NCI-H526 (cell line): ENCODE data around the gene HHIPL1.
"Not testable (repeated sequence)": the region's sequence is repeated elsewhere in the genome, so short reads cannot be mapped to it uniquely, and the experiment has no call there.

Source experiments
- DNase-seq, 2 experiments: peaks; one replicate each; lab custom pipeline; 2025; lab: John Stamatoyannopoulos, UW

HHIPL1 gene

DNA sequence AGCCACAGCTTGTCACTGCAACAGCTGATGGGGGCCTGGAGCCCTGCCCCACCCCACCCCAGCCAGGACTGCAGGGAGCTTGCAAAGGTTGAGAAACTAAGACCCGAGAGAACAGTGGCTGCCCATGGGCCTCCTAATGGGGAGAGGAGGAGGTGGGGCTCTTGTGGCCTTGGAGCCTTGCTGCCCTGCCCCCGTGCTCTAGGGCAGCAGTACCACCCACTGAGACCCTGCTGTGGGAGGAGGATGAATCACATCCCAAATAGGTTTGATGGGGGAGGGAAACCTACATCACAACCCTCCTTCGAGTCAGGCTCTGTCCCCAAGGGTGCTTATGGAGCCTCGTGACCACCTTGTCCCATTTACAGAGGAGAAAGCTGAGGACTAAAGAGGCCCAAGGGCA, 15.9 kb downstream of the HHIPL1 start:
- DNase-seq = no peak

DNA sequence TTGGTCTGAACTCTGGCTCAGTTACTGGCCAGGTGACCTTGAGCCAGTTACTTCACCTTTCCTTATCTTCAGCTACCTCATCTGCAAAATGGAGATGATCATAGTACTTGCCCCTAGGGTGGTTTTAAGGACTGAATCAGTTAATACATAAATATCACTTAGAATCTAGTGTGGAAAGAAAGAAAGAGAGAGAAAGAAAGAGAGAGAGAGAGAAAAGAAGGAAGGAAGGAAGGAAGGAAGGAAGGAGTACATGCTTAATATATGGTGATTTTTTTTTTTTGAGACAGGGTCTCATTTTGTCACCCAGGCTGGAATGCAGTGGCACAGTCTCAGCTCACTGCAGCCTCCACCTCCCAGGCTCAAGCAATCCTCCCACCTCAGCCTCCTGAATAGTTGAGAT, 16.3 kb downstream of the HHIPL1 start:
- not testable (repeated sequence) for DNase-seq

DNA sequence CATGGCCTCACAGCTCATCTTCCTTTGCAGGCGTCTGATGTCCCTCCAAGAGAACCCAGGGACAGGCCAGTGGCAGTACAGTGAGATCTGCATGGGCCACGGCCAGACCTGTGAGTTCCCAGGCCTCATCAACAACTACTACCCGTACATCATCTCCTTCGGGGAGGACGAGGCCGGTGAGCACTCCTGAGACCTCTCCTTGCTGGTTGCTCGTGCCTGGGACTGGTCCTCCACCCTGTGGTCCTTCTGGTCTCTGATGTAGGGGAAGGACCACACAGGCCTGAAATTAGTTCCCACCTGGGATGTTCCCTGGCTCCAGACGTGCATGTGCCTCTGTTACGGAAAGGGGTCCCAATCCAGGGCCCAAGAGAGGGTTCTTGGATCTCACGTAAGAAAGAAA, 17.9 kb downstream of the HHIPL1 start:
- no peak for DNase-seq

DNA sequence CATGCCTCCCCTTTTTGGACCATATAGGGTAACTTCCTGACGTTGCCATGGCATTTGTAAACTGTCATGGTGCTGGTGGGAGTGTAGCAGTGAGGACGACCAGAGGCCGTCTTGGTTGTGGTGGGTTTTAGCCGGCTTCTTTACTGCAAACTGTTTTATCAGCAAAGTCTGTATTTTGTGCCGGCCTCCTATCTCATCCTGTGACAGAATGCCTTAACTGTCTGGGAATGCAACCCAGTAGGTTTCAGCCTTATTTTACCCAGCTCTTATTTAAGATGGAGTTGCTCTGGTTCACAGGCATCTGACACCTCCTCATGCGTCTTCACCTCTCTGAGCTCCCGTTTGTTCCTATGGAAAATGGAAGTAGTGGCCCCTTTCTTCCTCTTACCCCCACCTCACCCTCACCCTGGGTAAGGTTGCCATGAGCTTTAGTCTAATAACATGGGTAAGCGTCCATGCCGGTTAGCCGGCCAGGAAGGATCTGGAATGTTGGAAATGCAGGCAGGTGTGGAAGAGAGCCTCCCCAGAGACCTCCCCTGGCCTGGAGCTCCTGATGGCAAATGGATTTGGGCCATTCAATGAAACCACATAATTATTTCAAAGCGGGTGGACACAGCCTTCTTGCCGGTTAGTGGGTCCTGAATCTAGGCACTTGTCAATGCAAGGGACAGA, 18.6 kb downstream of the HHIPL1 start:
- DNase-seq = no peak

DNA sequence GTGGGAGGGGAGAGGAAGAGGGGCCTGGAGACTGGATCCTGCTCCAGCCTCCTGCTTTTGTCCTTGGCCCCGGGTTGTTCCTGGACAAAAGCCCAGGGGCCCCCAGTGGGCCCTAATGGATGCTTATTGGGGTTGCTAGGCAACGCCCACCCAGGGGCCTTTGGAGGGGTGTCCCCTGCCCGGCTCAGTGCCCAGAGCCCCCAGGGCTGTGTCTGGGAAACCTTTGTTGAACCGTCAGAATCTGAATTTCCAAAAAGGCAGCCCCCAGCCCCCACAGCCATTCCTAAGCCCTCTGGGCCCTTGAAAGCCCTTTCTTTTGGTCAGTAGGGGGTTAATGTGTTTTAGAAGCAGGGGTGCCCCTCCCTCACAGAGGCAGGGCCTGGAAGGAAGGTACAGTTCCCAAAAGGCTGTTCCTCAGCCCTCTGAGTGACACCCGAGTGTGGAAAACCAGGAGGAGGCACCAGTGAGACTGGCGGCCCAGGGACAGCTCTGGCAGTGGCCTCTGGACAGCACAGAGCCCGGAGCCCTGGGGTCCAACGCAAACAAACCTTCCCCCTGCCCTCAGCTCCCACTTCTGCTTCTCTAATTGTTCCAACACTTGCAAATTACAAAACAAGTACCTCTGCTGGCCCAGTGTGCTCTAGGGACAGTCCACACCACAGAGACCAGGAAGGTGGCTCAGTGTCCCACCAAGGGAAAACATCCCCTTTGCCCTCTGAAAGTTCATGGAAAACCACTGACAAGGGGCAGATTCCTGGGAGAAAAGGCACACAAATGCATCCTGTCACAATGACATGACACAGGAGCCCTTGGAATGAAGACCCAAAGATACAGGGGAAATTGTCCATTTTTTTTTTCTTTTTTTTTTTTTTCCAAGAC, 19.4 kb downstream of the HHIPL1 start:
- no peak for DNase-seq

DNA sequence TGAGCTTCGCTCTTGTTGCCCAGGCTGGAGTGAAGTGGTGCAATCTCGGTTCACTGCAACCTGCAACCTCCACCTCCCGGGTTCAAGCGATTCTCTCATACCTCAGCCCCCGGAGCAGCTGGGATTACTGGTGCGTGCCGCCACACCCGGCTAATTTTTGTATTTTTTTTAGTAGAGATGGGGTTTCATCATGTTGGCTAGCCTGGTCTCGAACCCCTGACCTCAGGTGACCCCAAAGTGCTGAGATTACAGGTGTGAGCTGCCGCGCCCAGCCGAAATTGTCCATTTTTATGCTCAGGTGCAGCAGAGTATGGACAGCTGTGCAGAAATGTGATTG, 20.0 kb downstream of the HHIPL1 start:
- no peak for DNase-seq

DNA sequence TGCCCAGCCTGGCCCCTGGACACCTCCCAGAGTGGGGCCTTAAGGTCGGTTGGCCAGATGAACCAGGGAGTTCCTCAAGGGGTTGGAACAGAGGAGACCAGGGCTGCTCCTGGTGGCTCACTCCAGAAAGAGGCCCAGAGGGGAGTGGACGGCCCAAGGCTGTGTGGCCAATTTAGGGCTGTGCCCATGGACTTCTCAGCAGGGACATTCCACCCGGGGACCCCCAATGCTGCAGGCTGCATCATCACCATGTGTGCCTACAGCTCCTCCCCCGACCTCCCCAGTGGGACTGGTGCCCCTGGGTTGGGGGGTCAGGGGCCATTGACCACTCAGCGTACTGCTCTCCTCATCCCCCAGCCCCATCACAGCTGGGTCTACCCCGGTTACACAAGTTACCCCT, 21.6 kb downstream of the HHIPL1 start:
- no peak for DNase-seq

DNA sequence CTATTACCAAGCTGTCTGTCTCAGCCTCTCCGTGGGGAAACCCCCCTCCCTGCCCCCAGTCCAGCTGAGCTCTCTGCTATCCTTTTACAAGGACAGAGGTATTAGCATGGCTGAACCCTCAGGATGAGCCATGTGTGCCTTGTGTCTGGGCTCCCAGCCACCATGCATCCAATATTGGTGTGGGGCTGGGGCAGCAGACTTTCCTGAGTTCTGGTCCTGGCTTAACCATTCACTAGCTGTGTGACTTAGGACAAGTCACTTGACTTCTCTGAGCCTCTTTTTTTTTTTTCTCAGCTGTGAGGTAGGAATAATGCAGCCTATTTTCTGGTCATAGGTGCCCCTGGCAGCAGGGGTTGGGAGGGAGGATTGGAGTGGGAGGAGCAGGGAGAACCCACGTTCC, 22.1 kb downstream of the HHIPL1 start:
- no peak for DNase-seq

DNA sequence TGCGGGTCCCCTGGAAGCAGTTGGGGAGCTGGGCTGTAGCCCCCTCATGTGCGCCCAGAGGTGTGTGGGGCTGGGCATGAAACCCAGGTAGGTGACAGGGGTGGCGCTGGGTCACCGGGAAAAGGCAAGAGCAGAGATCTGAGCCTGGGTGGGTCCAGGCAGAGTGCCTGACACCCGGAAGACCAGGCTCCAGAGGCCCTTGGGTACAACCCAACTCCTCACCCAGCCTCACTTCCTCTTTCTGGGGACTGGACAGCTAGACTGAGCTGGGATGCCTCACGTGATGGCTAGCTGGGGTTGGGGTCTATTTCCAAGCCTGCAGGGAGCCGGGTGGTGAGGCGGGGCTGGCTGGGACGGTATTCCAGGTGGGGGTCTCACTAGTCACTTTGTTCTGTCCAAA, 22.9 kb downstream of the HHIPL1 start:
- no peak for DNase-seq

DNA sequence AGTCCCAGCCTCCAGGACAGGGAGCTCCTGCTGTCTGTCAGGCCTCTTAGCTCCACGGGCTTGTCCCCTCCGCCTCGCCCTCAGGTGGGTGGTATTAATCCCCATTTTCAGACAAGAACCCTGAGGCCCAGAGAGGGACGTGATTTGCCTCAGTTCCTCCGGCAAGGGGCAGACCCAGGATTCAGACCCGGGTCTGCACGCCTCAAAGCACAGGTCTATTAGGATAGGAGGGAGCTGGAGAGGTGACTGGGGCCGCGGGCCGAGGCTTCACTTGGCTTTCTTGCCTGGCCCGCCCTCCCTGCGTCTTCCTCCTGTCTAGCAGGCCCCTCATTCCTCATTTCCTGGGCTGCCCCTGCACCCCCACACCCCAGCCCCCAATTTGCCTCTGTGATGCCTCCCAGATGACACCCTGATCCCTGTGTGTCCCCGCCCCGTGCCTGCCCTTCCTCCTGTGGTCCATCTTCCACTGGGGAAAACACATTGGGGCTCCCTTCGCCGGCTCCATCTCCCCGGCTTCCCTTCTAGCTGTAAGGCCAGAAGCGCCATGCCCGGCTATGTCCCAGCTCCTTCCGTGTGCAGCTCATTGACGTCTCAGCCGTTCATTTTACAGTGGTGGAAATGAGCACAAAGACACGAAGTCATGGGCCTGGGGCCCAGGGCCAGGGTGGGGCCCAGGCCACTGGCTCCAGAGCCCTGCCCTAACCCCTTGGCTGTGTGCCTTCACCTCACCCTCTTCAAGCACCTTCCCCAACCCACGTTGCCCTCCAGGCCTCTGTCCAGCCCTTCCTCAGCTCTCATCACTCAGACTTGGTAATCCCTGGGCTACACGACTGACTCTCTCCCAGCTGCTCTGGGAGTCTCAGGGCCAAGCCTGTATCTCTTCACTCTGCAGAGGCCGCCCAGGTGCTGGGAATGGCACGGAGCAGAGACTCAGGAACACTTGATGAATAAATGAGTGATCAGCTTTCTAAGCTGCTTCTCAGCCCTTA, 23.7 kb downstream of the HHIPL1 start:
- DNase-seq = no peak

DNA sequence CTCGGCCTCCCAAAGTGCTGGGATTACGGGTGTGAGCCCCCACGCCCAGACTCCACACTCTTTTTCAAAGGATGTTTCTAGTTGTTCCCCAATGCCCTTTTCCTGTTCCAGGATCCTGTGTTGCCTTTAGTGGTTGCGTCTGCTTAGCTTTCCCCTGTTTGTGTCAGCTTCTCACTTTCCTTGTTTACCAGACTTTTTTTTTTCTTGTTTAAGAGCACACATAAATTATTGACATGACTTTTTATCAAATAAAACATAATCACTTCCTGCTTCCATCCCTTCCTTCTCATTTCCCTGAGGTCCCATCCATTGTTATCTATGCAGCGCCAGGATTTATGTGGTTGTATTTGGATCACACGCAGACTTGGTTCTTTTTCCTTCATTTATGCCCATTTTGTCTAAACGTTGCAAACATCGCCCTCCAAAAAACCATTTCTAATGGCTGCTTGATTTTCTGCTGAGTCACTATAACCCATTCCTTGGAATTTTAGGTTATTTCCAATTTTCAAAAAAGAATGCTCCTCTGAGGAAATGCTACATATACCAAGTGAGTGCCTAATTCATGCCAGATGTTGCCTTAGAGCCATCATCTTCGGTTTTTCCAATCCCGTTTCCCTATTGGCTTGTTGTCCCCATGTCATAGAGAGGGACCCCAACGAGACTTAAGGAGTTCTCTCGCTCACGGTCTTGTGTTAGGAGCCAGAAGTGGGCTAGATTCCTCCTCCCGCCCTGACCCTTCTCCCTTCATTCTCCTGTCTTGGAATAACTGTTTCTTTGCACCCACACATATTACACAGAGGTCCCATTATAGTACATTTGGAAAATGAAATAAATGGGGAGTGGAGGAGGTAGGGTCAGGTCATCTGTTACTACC, 25.7 kb downstream of the HHIPL1 start:
- DNase-seq = no peak

DNA sequence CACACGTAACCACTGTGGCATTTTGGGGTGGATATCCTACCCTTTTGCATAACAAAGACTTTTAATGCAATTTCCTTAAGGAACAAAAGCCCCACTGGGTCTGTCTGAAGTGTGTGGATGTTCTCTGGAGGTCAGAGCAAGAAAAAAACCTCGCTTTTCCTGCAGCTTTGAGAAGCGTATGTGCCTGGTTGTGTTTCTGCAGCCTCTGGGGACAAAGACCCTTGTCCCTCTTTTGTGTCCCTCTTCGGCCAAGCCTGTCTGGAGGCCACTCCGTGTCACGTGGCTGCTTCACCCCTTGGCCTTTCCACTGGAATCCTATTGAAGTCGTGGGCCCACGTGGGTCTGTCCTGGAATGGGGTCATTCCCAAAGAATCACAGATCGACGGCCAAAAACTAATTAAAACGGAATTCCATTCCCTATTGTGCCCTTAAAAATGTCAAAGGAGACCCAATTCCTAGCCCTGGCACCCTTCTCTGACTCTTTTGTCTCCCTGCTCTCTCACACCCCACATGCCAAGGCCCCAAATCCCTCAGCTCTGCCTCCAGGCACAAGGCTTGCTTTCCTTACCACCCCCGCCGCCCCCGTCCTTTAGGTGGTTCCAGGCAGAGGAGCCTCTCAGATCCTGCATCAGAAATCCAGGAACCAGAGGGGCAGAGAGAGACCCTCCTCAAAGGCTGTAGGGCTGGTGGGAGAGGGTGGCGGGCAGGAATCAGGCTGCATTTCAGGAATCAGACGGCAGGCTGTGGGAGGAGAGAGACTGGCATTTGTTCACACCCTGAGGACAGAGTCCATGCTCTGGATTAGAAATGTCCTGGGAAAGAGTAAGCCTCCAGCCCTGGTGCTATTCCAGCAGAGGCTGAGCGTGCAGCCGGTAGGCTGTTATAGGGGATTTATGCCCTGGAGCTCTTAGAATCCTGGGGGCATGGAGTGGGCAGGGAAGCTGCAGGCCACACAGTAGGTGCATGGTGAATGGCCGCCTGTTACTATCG, 26.6 kb downstream of the HHIPL1 start:
- no peak for DNase-seq

DNA sequence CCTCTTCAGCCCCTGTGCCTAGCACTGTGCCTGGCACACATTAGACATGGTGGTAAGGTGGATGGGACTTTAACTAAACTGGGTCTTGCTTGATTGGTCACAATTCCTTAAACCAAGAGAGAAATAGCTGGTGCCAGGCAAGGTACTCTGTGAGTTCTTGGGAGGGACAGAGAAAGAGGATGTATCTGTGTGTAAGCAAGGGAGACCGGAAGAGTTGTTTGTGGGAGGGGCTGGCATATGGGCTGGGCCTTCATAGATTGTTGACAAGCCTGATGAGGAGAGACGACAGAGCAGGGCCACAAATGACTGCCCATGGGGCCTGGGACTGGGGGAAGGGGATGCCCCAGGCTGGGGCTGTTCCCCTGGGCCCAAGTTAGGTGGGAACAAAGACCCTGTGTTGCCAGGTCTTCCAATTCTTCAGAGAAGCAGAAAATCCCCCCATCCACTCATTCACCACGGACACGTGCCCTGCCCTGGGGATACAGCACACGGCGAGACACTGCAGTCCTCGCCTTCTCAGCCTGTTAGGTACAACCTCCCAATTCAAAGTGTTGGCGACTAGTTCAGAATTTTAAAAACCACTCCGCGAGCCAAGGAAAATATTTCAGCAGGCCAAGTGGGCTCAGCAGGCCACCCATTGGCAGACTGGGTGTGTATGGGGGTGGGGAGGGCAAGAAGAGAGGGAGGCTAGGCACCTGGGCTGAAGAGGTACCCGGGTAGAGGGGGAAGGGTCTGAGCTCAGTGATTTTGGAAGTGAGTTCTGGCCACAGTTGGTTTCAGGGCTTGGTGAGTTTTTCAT, 27.8 kb downstream of the HHIPL1 start:
- no peak for DNase-seq

DNA sequence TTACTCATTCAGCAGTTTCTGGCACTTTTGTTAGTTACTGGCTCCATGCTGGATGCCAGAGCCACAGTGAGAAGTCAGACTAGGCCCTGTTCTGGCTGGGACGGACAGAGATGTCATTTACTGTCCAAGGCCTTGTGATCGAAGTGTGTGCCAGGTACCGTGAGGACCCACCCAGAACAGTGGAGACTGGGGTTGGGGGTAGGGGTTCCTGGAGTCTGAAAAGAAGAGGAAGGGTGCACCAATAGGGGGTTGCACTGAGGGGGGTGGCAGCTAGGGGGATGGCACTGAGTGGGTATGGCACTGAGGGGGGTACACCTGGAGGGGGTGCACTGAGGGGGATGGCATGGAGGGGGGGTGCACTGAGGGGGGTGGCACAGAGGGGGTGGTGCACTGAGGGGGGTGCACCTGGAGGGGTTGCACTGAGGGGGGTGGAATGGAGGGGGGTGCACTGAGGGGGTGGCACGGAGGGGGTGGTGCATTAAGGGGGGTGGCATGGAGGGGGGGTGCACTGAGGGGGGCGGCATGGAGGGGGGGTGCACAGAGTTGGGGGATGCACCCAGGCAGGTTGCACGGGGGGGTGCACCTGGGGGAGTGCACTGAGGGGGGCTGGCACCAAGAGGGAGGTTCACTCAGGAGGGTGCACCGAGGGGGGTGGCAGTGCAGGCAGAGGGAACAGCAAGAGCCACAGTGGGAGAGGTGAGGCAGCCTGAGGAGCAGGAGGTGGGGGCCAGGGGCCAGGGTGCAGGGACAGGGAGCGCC, 28.6 kb downstream of the HHIPL1 start:
- no peak for DNase-seq

DNA sequence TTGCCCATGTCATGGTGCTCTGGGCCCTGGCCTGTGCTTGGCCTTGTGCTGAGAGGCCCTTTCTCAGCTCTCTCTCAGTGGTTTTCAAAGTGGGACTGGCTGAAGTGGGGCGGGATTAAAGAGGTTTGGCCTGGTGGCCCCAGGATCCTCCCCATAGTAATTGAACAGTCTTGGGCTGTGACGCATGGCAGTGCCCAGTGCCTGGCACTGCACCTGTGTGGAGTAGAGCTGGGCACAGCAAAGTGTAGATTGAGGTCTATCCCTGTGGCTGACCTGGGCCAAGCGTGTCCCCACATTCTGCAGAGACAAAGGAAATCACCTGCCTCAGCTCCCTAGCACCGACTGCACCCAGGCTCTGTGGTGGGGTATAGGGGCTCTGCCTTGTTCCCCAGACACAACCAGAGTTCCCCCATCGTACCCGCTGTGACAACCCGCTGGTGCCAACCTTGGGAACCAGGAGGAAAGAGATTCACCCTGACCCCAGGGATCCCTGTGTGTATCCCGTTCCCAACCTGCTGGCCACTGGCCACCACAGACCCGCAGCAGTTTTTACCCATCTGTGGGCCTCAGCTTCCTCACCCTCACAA, 29.2 kb downstream of the HHIPL1 start:
- DNase-seq = no peak

DNA sequence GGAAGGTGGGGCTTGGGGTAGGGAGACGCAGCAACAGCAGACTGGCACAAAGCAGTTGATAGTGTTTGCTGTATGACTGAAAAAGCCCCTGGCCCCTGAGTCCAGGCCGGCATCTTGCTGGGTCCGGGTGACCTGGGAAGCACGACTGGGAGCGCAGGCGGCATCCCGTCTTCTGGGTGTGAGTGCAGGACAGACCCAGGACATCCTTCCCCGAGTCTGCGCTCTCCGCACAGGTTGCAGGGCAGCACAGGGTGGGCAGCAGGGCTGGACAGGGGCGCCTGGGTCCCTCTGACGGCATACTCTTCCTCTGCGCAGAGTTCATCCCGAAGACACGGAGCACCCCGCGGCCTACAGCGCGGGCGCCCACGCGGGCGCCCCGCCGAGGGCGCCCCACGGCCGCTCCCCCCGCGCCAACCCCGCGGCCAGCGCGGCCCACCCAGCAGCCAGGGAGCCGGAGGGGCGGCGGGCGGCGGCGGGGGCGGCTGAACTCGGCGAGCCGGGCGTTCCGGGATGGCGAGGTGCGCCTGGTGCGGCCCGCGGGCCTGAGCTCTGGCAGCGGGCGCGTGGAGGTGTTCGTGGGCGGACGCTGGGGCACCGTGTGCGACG, 29.9 kb downstream of the HHIPL1 start:
- DNase-seq = no peak

DNA sequence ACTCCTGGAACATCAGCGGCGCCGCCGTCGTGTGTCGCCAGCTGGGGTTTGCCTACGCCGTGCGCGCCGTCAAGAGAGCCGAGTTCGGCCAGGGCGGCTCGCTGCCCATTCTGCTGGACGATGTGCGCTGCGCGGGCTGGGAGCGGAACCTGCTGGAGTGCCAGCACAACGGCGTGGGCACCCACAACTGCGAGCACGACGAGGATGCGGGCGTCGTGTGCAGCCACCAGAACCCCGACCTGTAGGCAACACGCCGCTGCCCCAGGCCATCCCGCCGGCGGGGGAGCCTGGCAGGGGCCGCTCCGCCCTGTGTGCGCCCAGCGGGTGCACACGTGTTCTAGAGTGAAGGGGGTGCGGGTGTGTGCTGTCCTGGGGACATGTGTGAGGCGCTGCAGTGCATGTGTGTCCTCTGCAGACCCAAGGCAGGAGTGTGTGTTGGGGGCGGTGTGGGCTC, 30.5 kb downstream of the HHIPL1 start:
- no peak for DNase-seq

DNA sequence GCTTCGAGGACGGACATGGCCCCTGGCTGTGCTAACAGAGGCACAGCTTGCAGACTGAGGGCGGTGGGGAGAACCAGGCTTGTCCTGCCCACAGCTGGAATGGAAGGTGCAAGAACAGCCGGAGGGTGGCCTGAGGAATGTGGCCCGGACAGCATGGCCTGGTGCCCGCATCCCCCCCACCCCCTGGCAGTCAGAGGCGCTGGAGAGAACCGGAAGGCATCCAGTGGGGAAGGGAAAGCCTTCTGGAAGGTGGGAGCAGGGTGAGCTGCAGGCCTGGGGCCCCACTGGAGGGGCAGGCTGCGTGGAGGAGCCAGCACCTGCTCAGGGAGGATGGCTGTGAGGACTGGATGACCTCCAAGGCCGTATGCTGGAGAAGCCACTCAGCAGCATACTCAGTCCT, 31.0 kb downstream of the HHIPL1 start:
- DNase-seq = no peak
